Skeletal muscle cell (primary cell): ENCODE measurements around the gene TMC2.
A peak's percentile ranks its signal among the peaks of the same experiment; 100 is the strongest.
"Not testable (repeated sequence)": the region's sequence is repeated elsewhere in the genome, so short reads cannot be mapped to it uniquely, and the experiment has no call there.

Experiments
- DNase-seq: peaks from one replicate; pipeline ENCODE4 v3.0.0-alpha.2; 2010; ENCODE audit warnings: low read depth
- H3K4me3 ChIP-seq: 2 replicates; pipeline ENCODE4 v1.5.1; 2011; ENCODE audit warnings: low read depth, mild to moderate bottlenecking, control low read depth, low read length, moderate library complexity

TMC2 gene

GRCh38 chr20:2523919-2524708, 12.3 kb upstream of the TMC2 start:
- H3K4me3 ChIP-seq: peak overlapping the region; percentile 73
- no peak for DNase-seq

- DNase-seq: no peak
- H3K4me3 ChIP-seq: peak overlapping the region; percentile 73
These were observed 11.5 kb upstream of the TMC2 start for GRCh38 chr20:2524709-2525506.

- DNase-seq, H3K4me3 ChIP-seq: not testable (repeated sequence)
These were observed 10.2 kb upstream of the TMC2 start for GRCh38 chr20:2526218-2526583.

- no peak overlapping the region for H3K4me3 ChIP-seq
These were observed 8.6 kb upstream of the TMC2 start for GRCh38 chr20:2527762-2528161.

GRCh38 chr20:2528671-2529271, 7.6 kb upstream of the TMC2 start:
- DNase-seq: no peak
- no peak overlapping the region for H3K4me3 ChIP-seq

More at GRCh38 chr20:2527762-2528161, 8.6 kb upstream of the TMC2 start:
- DNase-seq: no peak

GRCh38 chr20:2533118-2533517, 3.3 kb upstream of the TMC2 start:
- no peak overlapping the region for H3K4me3 ChIP-seq
- no peak for DNase-seq

- no peak for DNase-seq
- no peak overlapping the region for H3K4me3 ChIP-seq
These were observed 438 bp upstream of the TMC2 start for GRCh38 chr20:2535711-2536559.

- DNase-seq: no peak
These were observed 728 bp downstream of the TMC2 start for GRCh38 chr20:2537101-2537500.

GRCh38 chr20:2538356-2538755, 2.0 kb downstream of the TMC2 start:
- DNase-seq: no peak
- H3K4me3 ChIP-seq: no peak overlapping the region

More at GRCh38 chr20:2537101-2537500, 728 bp downstream of the TMC2 start:
- H3K4me3 ChIP-seq: no peak overlapping the region

- DNase-seq: no peak
- no peak overlapping the region for H3K4me3 ChIP-seq
These were observed 2.8 kb downstream of the TMC2 start for GRCh38 chr20:2538931-2539720.

GRCh38 chr20:2541940-2542339, 5.6 kb downstream of the TMC2 start:
- no peak overlapping the region for H3K4me3 ChIP-seq
- DNase-seq: no peak

GRCh38 chr20:2542361-2542760, 6.0 kb downstream of the TMC2 start:
- no peak for DNase-seq
- H3K4me3 ChIP-seq: no peak overlapping the region

GRCh38 chr20:2544211-2544610, 7.8 kb downstream of the TMC2 start:
- no peak overlapping the region for H3K4me3 ChIP-seq
- no peak for DNase-seq

GRCh38 chr20:2545594-2545993, 9.2 kb downstream of the TMC2 start:
- no peak overlapping the region for H3K4me3 ChIP-seq
- no peak for DNase-seq

- no peak overlapping the region for H3K4me3 ChIP-seq
- no peak for DNase-seq
These were observed 21.7 kb downstream of the TMC2 start for GRCh38 chr20:2557873-2558580.

- no peak for DNase-seq
- H3K4me3 ChIP-seq: no peak overlapping the region
These were observed 22.4 kb downstream of the TMC2 start for GRCh38 chr20:2558581-2559278.

GRCh38 chr20:2559279-2559626, 22.9 kb downstream of the TMC2 start:
- no peak for DNase-seq
- no peak overlapping the region for H3K4me3 ChIP-seq

GRCh38 chr20:2559651-2560050, 23.3 kb downstream of the TMC2 start:
- H3K4me3 ChIP-seq: no peak overlapping the region
- DNase-seq: no peak
